Transverse colon (tissue), 4 donors: Measurements from ENCODE around the gene BICD1. TPM values are rescaled to one million over a fixed set of nuclear protein-coding genes. Genes with fewer than 3 reads are reported as not detected.
"Not testable (repeated sequence)": the region's sequence is repeated elsewhere in the genome, so short reads cannot be mapped to it uniquely, and the experiment has no call there.

Experiments
- DNase-seq: peaks from one replicate; pipeline ENCODE4 v3.0.0-alpha.2; 2019
- H3K27ac ChIP-seq, 4 donors: fragments of 200-600 bp; sonication (generic); 2 replicates each; pipeline ENCODE4 v1.5.1; 2016 to 2018; ENCODE audit warnings: inconsistent platforms in 4 of 4
- H3K27me3 ChIP-seq: fragments of 200-600 bp; sonication (generic); 2 replicates; pipeline ENCODE4 v1.5.1; 2017; ENCODE audit warnings: inconsistent platforms
- H3K36me3 ChIP-seq, 4 donors: fragments of 200-600 bp; sonication (generic); 2 replicates each; pipeline ENCODE4 v1.5.1; 2017 to 2019; ENCODE audit warnings: inconsistent platforms in 4 of 4
- H3K4me1 ChIP-seq, 4 donors: fragments of 200-600 bp; sonication (generic); 2 replicates each; pipeline ENCODE4 v1.5.1; 2017 to 2020; ENCODE audit warnings: inconsistent platforms in 4 of 4
- H3K4me3 ChIP-seq, 4 donors: fragments of 200-600 bp; sonication (generic); 1 replicate in 1 of 4; 2 replicates in 3 of 4; pipeline versions ENCODE4 v1.5.1 to v1.6.1; 2017 to 2019; ENCODE audit warnings: inconsistent platforms in 4 of 4
- H3K9me3 ChIP-seq, 2 donors: fragments of 200-600 bp; sonication (generic); 2 replicates each; pipeline ENCODE4 v1.5.1; 2017 to 2019; ENCODE audit warnings: inconsistent platforms in 2 of 2
- CTCF ChIP-seq, 5 experiments: fragments of 200-600 bp in 3 of 5; fragments of 450-650 bp in 2 of 5; sonication (generic) in 3 of 5; IDR thresholded peaks; 1 replicate in 2 of 5; 2 replicates in 3 of 5; pipeline ENCODE4 v1.5.1; 2016 to 2017; ENCODE audit warnings: antibody characterized with exemption in 5 of 5, inconsistent platforms in 3 of 5, mild to moderate bottlenecking in 2 of 5, moderate library complexity in 1 of 5
- EP300 ChIP-seq: sonication (generic); formaldehyde crosslinking; IDR thresholded peaks from one replicate; pipeline ENCODE4 v1.6.1; 2017; ENCODE audit warnings: antibody characterized with exemption, low read depth
- POLR2A ChIP-seq: fragments of 450-650 bp; IDR thresholded peaks from one replicate; pipeline ENCODE4 v1.6.1; 2016; ENCODE audit warnings: antibody characterized with exemption, mild to moderate bottlenecking, moderate library complexity
- POLR2AphosphoS5 ChIP-seq, 3 donors: sonication (generic); formaldehyde crosslinking; IDR thresholded peaks; one replicate each; pipeline ENCODE4 v1.6.1; 2016; ENCODE audit warnings: antibody characterized with exemption in 3 of 3
- WGBS, 2 donors: methylation state at CpG; one replicate each; pipeline ENCODE4 v1.1.5; 2018; ENCODE audit warnings: low coverage in 1 of 2; 5-methylcytosine and 5-hydroxymethylcytosine counted together
- in situ Hi-C, 4 donors: fragments of 200-750 bp; cut with MboI; loops; one replicate each; pipeline versions ENCODE4 v1.15.0 to v1.15.1; 2017; ENCODE audit warnings: low sequenced_read_pairs in 3 of 4, low pct_ligation_motif_present in 1 of 4, low pct_unique_long_range_greater_than_20kb in 1 of 4
- intact Hi-C: fragments of 100-400 bp; cut with DNase I; formaldehyde crosslinking; loops from one replicate; pipeline ENCODE4 v1.15.1; 2023; ENCODE audit warnings: low total_unique reads
- total RNA-seq, 4 donors: library from RNA; depleted of rRNA; stranded (reverse); fragments of >200 nt; gene quantifications; one replicate each; pipeline ENCODE4 v1.1.0, GENCODE V29; 2016

The BICD1 gene
- total RNA-seq, 4 donors from 2014 or later, result 0.75 to 27.7 (median 5.2) TPM

- TF ChIP-seq CTCF (IDR thresholded peaks at IDR 0.05) (no peak), POLR2A (no peak), POLR2AphosphoS5 (IDR thresholded peaks at IDR 0.05) (no peak), EP300 (no peak)
- Histone ChIP-seq H3K9me3 (no peaks in the 10 kb centered on the region), H3K36me3 (no peaks in the 10 kb centered on the region), H3K27ac (peak overlapping the region in 1 of 4 donors; percentile 45), H3K4me1 (peaks cover 7 to 33% (median 12%) of the 10 kb centered on the region in 4 donors), H3K27me3 (no peaks in the 10 kb centered on the region), H3K4me3 (no peak overlapping the region)
- 41% methylated on average over 2 of the region's 2 CpGs; no CpG with 5 or more reads in 1 of the 2 donors for WGBS, 2 donors
- intact Hi-C loops (no loop called here), in situ Hi-C loops (no loop called here)
- no peak for DNase-seq
Observed at GRCh38 chr12:32272465-32272864, 165.8 kb downstream of the BICD1 start.

GRCh38 chr12:32273063-32273522 lies 166.4 kb downstream of the BICD1 start:
- H3K4me1 ChIP-seq, result peaks cover 7 to 33% (median 12%) of the 10 kb centered on the region in 4 donors
- TF ChIP-seq EP300, result no peak
- TF ChIP-seq CTCF (IDR thresholded peaks at IDR 0.05), result no peak
- no peak for TF ChIP-seq POLR2A
- TF ChIP-seq POLR2AphosphoS5 (IDR thresholded peaks at IDR 0.05), result no peak
- no peak overlapping the region for H3K4me3 ChIP-seq
- no peaks in the 10 kb centered on the region for H3K36me3 ChIP-seq
- no peak for DNase-seq
- H3K9me3 ChIP-seq, result no peaks in the 10 kb centered on the region
- in situ Hi-C loops (no loop called here), intact Hi-C loops (no loop called here)
- peak overlapping the region in 2 of 4 donors; percentile 3 to 45 for H3K27ac ChIP-seq
- 50 to 61% methylated on average over 4 of the region's 4 CpGs for WGBS, 2 donors
- H3K27me3 ChIP-seq, result no peaks in the 10 kb centered on the region

GRCh38 chr12:32273712-32274111 lies 167.1 kb downstream of the BICD1 start:
- Histone ChIP-seq H3K27me3 (no peaks in the 10 kb centered on the region), H3K4me3 (no peak overlapping the region), H3K36me3 (no peaks in the 10 kb centered on the region), H3K4me1 (peaks cover 7 to 33% (median 12%) of the 10 kb centered on the region in 4 donors), H3K27ac (peak overlapping the region in 2 of 4 donors; percentile 3 to 45), H3K9me3 (no peaks in the 10 kb centered on the region)
- TF ChIP-seq EP300, result no peak
- peak; percentile 20 for TF ChIP-seq POLR2A
- in situ Hi-C loops (no loop called here), intact Hi-C loops (no loop called here)
- WGBS, 2 donors, result 68 to 80% methylated on average over 2 to 7 of the region's 7 CpGs
- DNase-seq, result peak; percentile 55

- H3K27me3 ChIP-seq, result no peaks in the 10 kb centered on the region
- H3K36me3 ChIP-seq, result no peaks in the 10 kb centered on the region
- TF ChIP-seq CTCF (IDR thresholded peaks at IDR 0.05) (no peak), POLR2AphosphoS5 (IDR thresholded peaks at IDR 0.05) (no peak), EP300 (no peak), POLR2A (no peak)
- intact Hi-C loops (no loop called here), in situ Hi-C loops (no loop called here)
- peaks cover 7 to 33% (median 12%) of the 10 kb centered on the region in 4 donors for H3K4me1 ChIP-seq
- WGBS, 2 donors, result 70 to 94% methylated on average over 2 of the region's 2 CpGs
- DNase-seq, result no peak
- no peaks in the 10 kb centered on the region for H3K9me3 ChIP-seq
- no peak overlapping the region for H3K4me3 ChIP-seq
- no peak overlapping the region for H3K27ac ChIP-seq
Observed at GRCh38 chr12:32274665-32275064, 168.0 kb downstream of the BICD1 start.

- in situ Hi-C loops, H3K9me3 ChIP-seq, DNase-seq, intact Hi-C loops, H3K27ac ChIP-seq, H3K36me3 ChIP-seq, H3K4me3 ChIP-seq, H3K27me3 ChIP-seq: not testable (repeated sequence)
- WGBS, 2 donors, result 94 to 95% methylated on average over 8 to 17 of the region's 17 CpGs
- H3K4me1 ChIP-seq, result peaks cover 7 to 38% (median 15%) of the 10 kb centered on the region in 4 donors
Observed at GRCh38 chr12:32275520-32275919, 168.9 kb downstream of the BICD1 start.
